VCaP (cell line): ENCODE data around the gene HIRA.

ENCODE experiments used
- H3K27ac ChIP-seq: fragments of 450-650 bp; 2 replicates; pipeline ENCODE4 v1.5.1; 2017
- TF ChIP-seq, protein P1 (sequence below): fragments of 450-650 bp; conservative IDR thresholded peaks from 2 replicates; pipeline ENCODE4 v1.5.1; 2017; ENCODE audit warnings: mild to moderate bottlenecking, moderate library complexity

HIRA gene

GRCh38 chr22:19356708-19357269, 74.7 kb downstream of the HIRA start:
- no peak overlapping the region for H3K27ac ChIP-seq
- TF ChIP-seq, protein P1, sequence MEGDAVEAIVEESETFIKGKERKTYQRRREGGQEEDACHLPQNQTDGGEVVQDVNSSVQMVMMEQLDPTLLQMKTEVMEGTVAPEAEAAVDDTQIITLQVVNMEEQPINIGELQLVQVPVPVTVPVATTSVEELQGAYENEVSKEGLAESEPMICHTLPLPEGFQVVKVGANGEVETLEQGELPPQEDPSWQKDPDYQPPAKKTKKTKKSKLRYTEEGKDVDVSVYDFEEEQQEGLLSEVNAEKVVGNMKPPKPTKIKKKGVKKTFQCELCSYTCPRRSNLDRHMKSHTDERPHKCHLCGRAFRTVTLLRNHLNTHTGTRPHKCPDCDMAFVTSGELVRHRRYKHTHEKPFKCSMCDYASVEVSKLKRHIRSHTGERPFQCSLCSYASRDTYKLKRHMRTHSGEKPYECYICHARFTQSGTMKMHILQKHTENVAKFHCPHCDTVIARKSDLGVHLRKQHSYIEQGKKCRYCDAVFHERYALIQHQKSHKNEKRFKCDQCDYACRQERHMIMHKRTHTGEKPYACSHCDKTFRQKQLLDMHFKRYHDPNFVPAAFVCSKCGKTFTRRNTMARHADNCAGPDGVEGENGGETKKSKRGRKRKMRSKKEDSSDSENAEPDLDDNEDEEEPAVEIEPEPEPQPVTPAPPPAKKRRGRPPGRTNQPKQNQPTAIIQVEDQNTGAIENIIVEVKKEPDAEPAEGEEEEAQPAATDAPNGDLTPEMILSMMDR, result no peak

DNA sequence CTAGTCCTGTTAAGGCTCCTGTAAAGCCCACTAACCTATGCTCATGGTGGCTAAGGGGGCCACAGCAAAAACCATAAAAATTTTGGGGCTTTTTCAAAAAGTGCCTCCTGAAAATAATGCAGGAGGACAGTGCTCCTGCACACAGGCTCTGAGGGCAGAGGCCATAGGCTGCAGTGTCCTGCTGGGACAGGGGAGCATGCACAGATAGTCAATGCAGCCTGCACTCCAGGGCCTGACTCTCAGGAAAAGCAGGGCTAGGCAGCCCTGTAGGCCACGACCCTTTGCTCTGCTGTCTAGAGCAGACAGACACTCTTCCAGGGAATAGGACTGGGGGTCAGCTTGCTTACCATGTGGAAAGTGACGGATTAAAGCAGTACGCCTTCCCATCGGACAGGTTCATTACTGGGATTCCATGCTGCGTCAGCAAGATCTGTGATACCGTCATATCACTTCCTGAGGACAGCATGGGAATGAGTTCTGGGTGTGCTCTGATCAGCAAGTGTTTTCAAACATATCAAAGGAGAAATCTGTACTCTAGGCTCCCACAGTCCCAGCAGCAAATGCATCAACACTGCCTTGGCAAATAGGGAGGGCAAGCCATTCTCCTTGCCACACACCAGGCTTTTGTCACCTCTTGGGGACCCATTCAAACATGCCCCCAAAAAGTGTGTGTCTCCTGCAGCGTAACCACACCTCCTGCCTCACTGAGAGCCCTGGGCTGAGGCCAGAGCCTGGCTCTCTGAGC, 75.9 kb downstream of the HIRA start:
- TF ChIP-seq, protein P1, result no peak
- no peak overlapping the region for H3K27ac ChIP-seq

GRCh38 chr22:19354201-19354600, 77.3 kb downstream of the HIRA start:
- H3K27ac ChIP-seq, result no peak overlapping the region
- TF ChIP-seq, protein P1, result no peak

- TF ChIP-seq, protein P1, result no peak
- H3K27ac ChIP-seq, result no peak overlapping the region
These were observed 78.0 kb downstream of the HIRA start for GRCh38 chr22:19353363-19354131.

DNA sequence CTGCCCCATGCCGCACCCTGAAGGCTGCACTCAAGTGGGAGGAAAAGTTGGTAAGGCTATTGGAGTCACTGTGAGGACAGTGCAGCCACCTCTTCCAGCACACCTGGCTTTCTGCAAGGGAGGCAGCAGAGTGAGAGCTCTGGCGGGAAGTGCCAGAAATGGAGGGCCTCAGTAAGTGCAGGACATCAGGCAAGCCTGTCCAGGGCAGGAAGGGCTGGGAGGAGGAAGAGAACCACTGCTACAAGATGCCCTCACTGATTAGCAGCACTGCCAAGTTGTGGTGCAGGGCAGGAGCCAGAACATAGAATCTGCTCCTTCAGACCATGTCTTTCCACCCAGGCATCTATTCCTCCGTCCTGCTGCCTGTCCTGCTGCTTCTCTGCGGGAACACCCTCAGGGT, 78.8 kb downstream of the HIRA start:
- no peak overlapping the region for H3K27ac ChIP-seq
- TF ChIP-seq, protein P1, result no peak

DNA sequence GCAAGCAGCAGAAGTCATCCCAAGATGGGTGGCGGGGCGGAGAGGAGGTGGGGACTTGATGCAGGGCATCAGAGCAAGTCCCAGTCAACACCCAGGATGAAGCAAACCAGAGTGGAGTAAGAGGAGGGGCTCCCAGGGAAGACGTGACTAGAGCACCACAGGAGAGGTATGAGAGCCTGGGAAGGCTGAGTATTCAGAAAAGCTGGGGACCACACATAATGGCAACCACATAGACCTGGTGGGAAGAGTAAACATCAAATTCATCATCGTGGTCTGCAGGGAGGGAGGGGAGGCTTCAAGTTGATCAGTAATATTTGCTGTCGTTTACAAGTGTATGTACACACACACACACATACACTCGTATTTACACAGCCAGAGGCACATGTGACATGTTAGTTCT, 79.3 kb downstream of the HIRA start:
- TF ChIP-seq, protein P1, result no peak
- H3K27ac ChIP-seq, result no peak overlapping the region

DNA sequence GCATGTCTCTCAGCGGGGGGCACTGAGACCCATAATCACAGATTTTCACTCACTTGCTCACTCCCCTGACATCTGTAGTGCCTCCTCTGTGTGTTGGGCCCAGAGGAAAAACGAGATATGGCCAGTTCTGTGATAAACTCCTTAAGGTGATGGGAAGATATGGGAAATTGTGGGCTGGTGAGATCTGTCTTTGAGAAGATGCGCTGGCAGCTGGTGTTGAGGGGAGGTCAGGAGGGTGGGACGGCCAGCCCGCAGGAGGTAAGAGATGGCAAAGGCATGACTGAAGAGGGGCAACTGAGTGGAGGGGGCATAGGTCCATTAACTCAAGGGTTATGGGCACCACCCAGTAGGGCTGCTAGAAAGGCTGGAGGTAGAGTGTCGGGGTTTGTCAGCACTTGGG, 79.9 kb downstream of the HIRA start:
- TF ChIP-seq, protein P1, result no peak
- H3K27ac ChIP-seq, result no peak overlapping the region
